SK-N-SH treated with all-trans-retinoic acid at 6 μM for 48 hours (cell line): ENCODE data around the gene SNAP25.

Experiments
- ARNTL ChIP-seq: fragments of 450-650 bp; formaldehyde crosslinking; IDR thresholded peaks from 2 replicates; pipeline ENCODE4 v1.5.0; 2020; ENCODE audit warnings: low read depth, mild to moderate bottlenecking, moderate library complexity, borderline replicate concordance
- CSDC2 ChIP-seq: fragments of 250-450 bp; sonication (Bioruptor Pico); IDR thresholded peaks from 2 replicates; pipeline ENCODE4 v1.5.0; 2020; ENCODE audit warnings: mild to moderate bottlenecking, moderate library complexity
- ESRRG ChIP-seq: fragments of 250-450 bp; sonication (Bioruptor Pico); IDR thresholded peaks from 2 replicates; pipeline ENCODE4 v1.6.1; 2021; ENCODE audit warnings: mild to moderate bottlenecking
- ISL1 ChIP-seq: fragments of 250-450 bp; sonication (Bioruptor Pico); IDR thresholded peaks from 2 replicates; pipeline ENCODE4 v2.1.2; 2022; ENCODE audit warnings: mild to moderate bottlenecking, moderate library complexity
- OSR1 ChIP-seq: fragments of 250-450 bp; sonication (Bioruptor Pico); IDR thresholded peaks from 2 replicates; pipeline ENCODE4 v1.8.0; 2022; ENCODE audit warnings: moderate library complexity, mild to moderate bottlenecking, inconsistent platforms
- ZFP3 ChIP-seq: fragments of 250-450 bp; sonication (Bioruptor Pico); IDR thresholded peaks from 2 replicates; pipeline ENCODE4 v1.5.0; 2020; ENCODE audit warnings: mild to moderate bottlenecking, moderate library complexity
- ZFP30 ChIP-seq: fragments of 450-650 bp; formaldehyde crosslinking; IDR thresholded peaks from 2 replicates; pipeline ENCODE4 v1.5.0; 2022; ENCODE audit warnings: mild to moderate bottlenecking, moderate library complexity
- ZNF565 ChIP-seq: fragments of 450-650 bp; formaldehyde crosslinking; conservative IDR thresholded peaks from 2 replicates; pipeline ENCODE4 v1.5.0; 2020; ENCODE audit warnings: low read depth, mild to moderate bottlenecking, moderate library complexity
- ZNF8 ChIP-seq: fragments of 450-650 bp; formaldehyde crosslinking; IDR thresholded peaks from 2 replicates; pipeline ENCODE4 v1.5.0; 2020; ENCODE audit warnings: mild to moderate bottlenecking, moderate library complexity
- TF ChIP-seq, protein P1 (sequence below): fragments of 250-450 bp; sonication (Bioruptor Pico); IDR thresholded peaks from 2 replicates; pipeline ENCODE4 v1.5.1; 2021; ENCODE audit warnings: mild to moderate bottlenecking, moderate library complexity

- TF ChIP-seq ZNF565 (CRISPR knock-in tag) (no peak), ZFP3 (CRISPR knock-in tag) (no peak), ISL1 (CRISPR knock-in tag) (no peak), ARNTL (CRISPR knock-in tag) (no peak), CSDC2 (CRISPR knock-in tag) (no peak), ESRRG (no peak), ZNF8 (CRISPR knock-in tag) (no peak), ZFP30 (CRISPR knock-in tag) (no peak), OSR1 (CRISPR knock-in tag) (no peak)
- TF ChIP-seq, protein P1, sequence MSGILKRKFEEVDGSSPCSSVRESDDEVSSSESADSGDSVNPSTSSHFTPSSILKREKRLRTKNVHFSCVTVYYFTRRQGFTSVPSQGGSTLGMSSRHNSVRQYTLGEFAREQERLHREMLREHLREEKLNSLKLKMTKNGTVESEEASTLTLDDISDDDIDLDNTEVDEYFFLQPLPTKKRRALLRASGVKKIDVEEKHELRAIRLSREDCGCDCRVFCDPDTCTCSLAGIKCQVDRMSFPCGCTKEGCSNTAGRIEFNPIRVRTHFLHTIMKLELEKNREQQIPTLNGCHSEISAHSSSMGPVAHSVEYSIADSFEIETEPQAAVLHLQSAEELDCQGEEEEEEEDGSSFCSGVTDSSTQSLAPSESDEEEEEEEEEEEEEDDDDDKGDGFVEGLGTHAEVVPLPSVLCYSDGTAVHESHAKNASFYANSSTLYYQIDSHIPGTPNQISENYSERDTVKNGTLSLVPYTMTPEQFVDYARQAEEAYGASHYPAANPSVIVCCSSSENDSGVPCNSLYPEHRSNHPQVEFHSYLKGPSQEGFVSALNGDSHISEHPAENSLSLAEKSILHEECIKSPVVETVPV = no peak
These were observed 120.0 kb downstream of the SNAP25 start for GRCh38 chr20:10338426-10339180.
